Measurements from ENCODE around the gene CACNA1B.

DNA sequence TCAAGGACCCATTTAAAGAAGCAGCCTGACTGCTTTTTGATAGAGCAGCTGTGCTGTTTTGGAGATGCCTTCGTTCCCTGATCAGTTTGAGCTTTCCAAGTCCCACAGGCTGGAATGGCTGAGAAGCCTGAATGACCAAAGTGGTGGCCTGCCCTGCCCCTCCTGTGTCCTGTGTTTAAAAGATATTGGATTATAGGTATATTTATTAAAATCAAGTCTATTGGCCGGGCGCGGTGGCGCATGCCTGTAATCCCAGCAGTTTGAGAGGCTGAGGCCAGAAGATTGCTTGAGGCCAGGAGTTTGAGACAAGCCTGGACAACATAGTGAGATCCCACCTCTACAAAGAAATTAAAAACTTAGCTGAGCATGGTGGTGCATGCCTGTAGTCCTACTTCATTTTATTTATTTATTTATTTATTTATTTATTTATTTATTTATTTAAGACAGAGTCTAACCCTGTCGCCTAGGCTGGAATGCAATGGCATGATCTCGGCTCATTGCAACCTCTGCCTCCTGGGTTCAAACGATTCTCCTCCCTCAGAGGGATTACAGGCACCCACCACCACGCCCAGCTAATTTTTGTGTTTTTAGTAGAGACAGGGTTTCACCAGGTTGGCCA lies 87.7 kb downstream of the CACNA1B start:
- TF ChIP-seq POLR2A (IDR thresholded peaks at IDR 0.05; ENCODE audit: low read depth, low read length) (no peak), POU2F2 (IDR thresholded peaks at IDR 0.05; ENCODE audit: low read depth, low read length) (no peak)

Data from GM12891 (cell line).